Measurements from ENCODE around the gene GUCY2C. TPM values are rescaled to one million over a fixed set of nuclear protein-coding genes. Genes with fewer than 3 reads are reported as not detected.

Gene GUCY2C
- total RNA-seq, 1 donor from 2014 or later: 1.2 TPM

DNA sequence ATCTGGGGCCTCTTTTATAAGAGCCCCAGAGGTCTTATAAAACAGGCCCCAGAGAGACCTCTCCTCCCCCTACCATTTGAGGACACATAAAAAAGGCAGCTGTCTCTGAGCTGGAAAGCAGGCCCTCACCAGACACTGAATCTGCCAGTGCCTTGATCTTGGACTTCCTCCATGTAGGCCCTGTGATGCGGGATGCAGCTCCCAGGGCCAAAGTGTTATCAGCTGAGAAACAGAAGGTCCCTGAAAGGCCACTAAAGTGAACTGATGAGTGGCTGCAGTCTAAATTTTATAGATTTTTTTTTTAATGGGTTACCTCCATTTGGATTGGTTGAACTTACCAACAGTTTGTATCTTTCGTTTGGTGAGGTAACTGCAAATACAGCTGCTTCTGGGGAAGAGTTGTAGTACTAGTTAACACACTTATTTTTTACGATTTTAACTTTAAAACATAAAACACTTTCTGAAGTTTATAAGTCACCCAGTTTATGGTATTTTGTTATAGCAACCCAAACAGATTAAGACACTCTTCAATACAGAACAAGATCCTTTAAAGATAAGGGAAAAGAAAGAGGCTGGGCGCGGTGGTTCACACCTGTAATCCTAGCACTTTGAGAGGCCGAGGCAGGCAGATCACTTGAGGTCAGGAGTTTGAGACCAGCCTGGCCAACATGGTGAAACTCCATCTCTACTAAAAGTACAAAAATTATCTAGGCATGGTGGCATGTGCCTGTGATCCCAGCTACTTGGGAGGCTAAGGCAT lies 5.6 kb upstream of the GUCY2C start:
- Mint-ChIP-seq H3K27me3 (peaks cover 22% of the 10 kb centered on the region), H3K4me3 (ENCODE audit: low read depth) (no peak overlapping the region), H3K4me1 (ENCODE audit: low read depth) (peaks cover 13% of the 10 kb centered on the region), H3K9me3 (ENCODE audit: low read depth) (peaks cover 12% of the 10 kb centered on the region), H3K36me3 (ENCODE audit: insufficient read depth) (no peaks in the 10 kb centered on the region), H3K27ac (no peak overlapping the region)
- TF ChIP-seq, protein P1, sequence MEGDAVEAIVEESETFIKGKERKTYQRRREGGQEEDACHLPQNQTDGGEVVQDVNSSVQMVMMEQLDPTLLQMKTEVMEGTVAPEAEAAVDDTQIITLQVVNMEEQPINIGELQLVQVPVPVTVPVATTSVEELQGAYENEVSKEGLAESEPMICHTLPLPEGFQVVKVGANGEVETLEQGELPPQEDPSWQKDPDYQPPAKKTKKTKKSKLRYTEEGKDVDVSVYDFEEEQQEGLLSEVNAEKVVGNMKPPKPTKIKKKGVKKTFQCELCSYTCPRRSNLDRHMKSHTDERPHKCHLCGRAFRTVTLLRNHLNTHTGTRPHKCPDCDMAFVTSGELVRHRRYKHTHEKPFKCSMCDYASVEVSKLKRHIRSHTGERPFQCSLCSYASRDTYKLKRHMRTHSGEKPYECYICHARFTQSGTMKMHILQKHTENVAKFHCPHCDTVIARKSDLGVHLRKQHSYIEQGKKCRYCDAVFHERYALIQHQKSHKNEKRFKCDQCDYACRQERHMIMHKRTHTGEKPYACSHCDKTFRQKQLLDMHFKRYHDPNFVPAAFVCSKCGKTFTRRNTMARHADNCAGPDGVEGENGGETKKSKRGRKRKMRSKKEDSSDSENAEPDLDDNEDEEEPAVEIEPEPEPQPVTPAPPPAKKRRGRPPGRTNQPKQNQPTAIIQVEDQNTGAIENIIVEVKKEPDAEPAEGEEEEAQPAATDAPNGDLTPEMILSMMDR (IDR thresholded peaks at IDR 0.05; ENCODE audit: unreplicated experiment): no peak
- DNase-seq (ENCODE audit: low spot score, unreplicated experiment): no peak

DNA sequence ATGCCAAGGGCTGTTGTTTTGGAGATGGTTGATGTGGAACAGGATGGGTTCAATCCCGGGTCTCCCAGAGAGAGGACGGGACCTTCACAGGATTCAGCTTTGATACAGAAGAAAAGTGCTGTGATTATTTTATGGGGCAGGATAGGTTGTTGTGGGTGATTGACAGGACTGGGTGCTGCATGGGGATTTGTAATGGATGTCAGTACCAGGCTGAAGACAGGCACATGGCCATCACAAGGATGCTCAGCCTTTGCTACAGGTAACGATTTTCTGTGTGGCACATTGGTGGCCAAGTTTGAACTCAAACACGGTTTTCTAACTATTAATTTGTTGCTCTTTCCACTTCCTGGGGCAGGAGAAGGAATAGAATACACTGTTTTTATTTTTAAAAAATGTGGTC lies 4.5 kb upstream of the GUCY2C start:
- Mint-ChIP-seq H3K27me3 (peaks cover 11% of the 10 kb centered on the region), H3K4me1 (ENCODE audit: low read depth) (peaks cover 7% of the 10 kb centered on the region), H3K4me3 (ENCODE audit: low read depth) (no peak overlapping the region), H3K36me3 (ENCODE audit: insufficient read depth) (no peaks in the 10 kb centered on the region), H3K9me3 (ENCODE audit: low read depth) (peaks cover 12% of the 10 kb centered on the region), H3K27ac (no peak overlapping the region)
- no peak for DNase-seq (ENCODE audit: low spot score, unreplicated experiment)
- TF ChIP-seq, protein P1 (IDR thresholded peaks at IDR 0.05; ENCODE audit: unreplicated experiment): no peak

DNA sequence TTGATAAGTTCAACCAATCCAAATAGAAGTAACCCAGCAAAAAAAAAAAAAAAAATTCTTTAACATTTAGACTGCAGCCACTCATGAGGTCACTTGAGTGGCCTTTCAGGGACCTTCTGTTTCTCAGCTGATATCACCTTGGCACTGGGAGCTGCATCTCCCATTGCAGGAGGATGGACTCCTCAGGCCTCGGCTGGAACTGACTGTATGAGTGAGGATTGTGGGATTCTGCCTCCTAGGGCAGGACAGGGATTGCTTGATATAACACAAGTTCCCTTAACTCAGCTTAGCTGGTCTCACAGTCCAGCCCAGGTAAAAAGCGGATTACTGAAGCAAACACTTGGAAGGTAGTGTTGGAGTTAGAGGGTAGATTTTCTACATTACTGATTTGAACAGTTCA lies 3.5 kb upstream of the GUCY2C start:
- no peak overlapping the region for H3K4me3 Mint-ChIP-seq (ENCODE audit: low read depth)
- no peaks in the 10 kb centered on the region for H3K36me3 Mint-ChIP-seq (ENCODE audit: insufficient read depth)
- no peak overlapping the region for H3K27ac Mint-ChIP-seq
- DNase-seq (ENCODE audit: low spot score, unreplicated experiment): no peak
- peaks cover 8% of the 10 kb centered on the region for H3K27me3 Mint-ChIP-seq
- H3K4me1 Mint-ChIP-seq (ENCODE audit: low read depth): peaks cover 5% of the 10 kb centered on the region
- TF ChIP-seq, protein P1 (IDR thresholded peaks at IDR 0.05; ENCODE audit: unreplicated experiment): no peak
- H3K9me3 Mint-ChIP-seq (ENCODE audit: low read depth): peaks cover 9% of the 10 kb centered on the region

DNA sequence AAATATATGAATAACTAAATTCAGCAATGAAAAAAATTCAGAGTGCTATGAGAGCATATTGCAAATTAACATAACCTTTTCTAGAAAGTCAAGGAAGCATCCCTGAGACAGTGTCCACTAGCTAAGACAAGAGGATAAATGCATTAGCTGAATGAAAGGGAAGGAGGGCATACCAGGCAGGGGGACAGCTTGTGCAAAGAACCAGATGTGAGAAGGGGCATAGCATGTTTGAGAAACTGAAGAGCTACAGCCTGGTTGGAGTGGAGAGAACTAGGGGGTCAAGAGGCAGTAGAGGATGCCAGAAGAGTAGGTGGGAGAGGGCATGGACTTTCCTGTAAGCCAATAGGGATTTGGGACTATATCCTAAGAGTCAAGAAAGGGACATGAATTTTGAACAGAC lies 2.2 kb upstream of the GUCY2C start:
- Mint-ChIP-seq H3K4me1 (ENCODE audit: low read depth) (peaks cover 5% of the 10 kb centered on the region), H3K27me3 (no peaks in the 10 kb centered on the region), H3K36me3 (ENCODE audit: insufficient read depth) (no peaks in the 10 kb centered on the region), H3K27ac (no peak overlapping the region), H3K9me3 (ENCODE audit: low read depth) (peaks cover 5% of the 10 kb centered on the region), H3K4me3 (ENCODE audit: low read depth) (no peak overlapping the region)
- no peak for DNase-seq (ENCODE audit: low spot score, unreplicated experiment)
- TF ChIP-seq, protein P1 (IDR thresholded peaks at IDR 0.05; ENCODE audit: unreplicated experiment): no peak

DNA sequence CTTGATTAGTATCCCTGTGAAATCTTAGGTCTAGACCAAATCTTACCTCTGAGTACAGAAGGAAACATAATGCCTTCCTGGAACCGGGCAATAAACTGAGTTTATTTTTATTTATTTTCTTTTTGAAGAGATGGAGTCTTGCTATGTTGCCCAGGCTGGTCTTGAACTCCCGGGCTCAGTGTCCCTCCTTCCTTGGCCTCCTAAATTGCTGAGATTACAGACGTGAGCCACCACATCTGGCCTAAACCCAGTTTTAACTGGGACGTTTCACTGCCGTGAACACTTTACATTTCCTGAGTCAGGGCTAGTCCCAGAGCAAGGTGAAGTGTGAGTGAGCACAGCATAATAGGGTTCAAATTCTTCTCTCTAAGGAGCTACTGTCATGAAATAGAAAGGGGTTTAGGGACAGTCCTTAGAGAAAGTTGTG lies 671 bp downstream of the GUCY2C start:
- Mint-ChIP-seq H3K36me3 (ENCODE audit: insufficient read depth) (no peaks in the 10 kb centered on the region), H3K4me1 (ENCODE audit: low read depth) (peaks cover 5% of the 10 kb centered on the region), H3K4me3 (ENCODE audit: low read depth) (no peak overlapping the region), H3K27me3 (no peaks in the 10 kb centered on the region), H3K27ac (no peak overlapping the region), H3K9me3 (ENCODE audit: low read depth) (peaks cover 5% of the 10 kb centered on the region)
- TF ChIP-seq, protein P1 (IDR thresholded peaks at IDR 0.05; ENCODE audit: unreplicated experiment): no peak
- no peak for DNase-seq (ENCODE audit: low spot score, unreplicated experiment)

Data from progenitor cell of endocrine pancreas (in vitro differentiated cells).